GM12878 (cell line): ENCODE data around the gene PSMA2. TPM values are rescaled to one million over a fixed set of nuclear protein-coding genes. Genes with fewer than 3 reads are reported as not detected.
A peak's percentile ranks its signal among the peaks of the same experiment; 100 is the strongest.

Experiments used
- CBX3 ChIP-seq: fragments of 200-600 bp; sonication (generic); IDR thresholded peaks from 2 replicates; pipeline ENCODE4 v1.6.1; 2016; ENCODE audit warnings: low read depth, borderline replicate concordance
- CBX5 ChIP-seq: sonication (generic); IDR thresholded peaks from 2 replicates; pipeline ENCODE4 v1.6.1; 2016; ENCODE audit warnings: low read depth, moderate library complexity, mild to moderate bottlenecking, inconsistent platforms
- CHD1 ChIP-seq: IDR thresholded peaks from 2 replicates; pipeline ENCODE4 v1.6.1; 2012; ENCODE audit warnings: low read depth, low read length, improper control_type of control experiment
- CHD2 ChIP-seq: IDR thresholded peaks from 2 replicates; pipeline ENCODE4 v1.6.1; 2011; ENCODE audit warnings: low read depth, low read length, improper control_type of control experiment, borderline replicate concordance
- FOXK2 ChIP-seq: fragments of 450-650 bp; IDR thresholded peaks from 2 replicates; pipeline ENCODE4 v1.6.1; 2017; ENCODE audit warnings: mild to moderate bottlenecking, moderate library complexity
- HCFC1 ChIP-seq: fragments of 150-350 bp; IDR thresholded peaks from 2 replicates; pipeline ENCODE4 v1.6.1; 2014; ENCODE audit warnings: low read length
- IKZF2 ChIP-seq, 2 experiments: fragments of 450-650 bp; IDR thresholded peaks; 2 replicates each; pipeline ENCODE4 v1.6.1; 2017; ENCODE audit warnings: mild to moderate bottlenecking in 2 of 2, moderate library complexity in 2 of 2
- IRF4 ChIP-seq: IDR thresholded peaks from 2 replicates; pipeline ENCODE4 v1.6.1; 2011; ENCODE audit warnings: low read depth, low read length
- KDM1A ChIP-seq: fragments of 200-600 bp; sonication (generic); IDR thresholded peaks from 2 replicates; pipeline ENCODE4 v1.6.1; 2016; ENCODE audit warnings: borderline replicate concordance
- MEF2A ChIP-seq: IDR thresholded peaks from 2 replicates; pipeline ENCODE4 v1.6.1; 2011; ENCODE audit warnings: low read depth, mild to moderate bottlenecking, low read length, moderate library complexity; ENCODE audit not compliant: insufficient read depth
- MTA2 ChIP-seq: fragments of 450-650 bp; IDR thresholded peaks from 2 replicates; pipeline ENCODE4 v1.6.1; 2016; ENCODE audit warnings: low read depth, mild to moderate bottlenecking, moderate library complexity
- PML ChIP-seq: IDR thresholded peaks from 2 replicates; pipeline ENCODE4 v1.6.1; 2012; ENCODE audit warnings: low read length, inconsistent platforms
- RCOR1 ChIP-seq: conservative IDR thresholded peaks from 2 replicates; pipeline ENCODE4 v1.6.1; 2012; ENCODE audit warnings: low read depth, low read length, improper control_type of control experiment
- RUNX3 ChIP-seq: IDR thresholded peaks from 2 replicates; pipeline ENCODE4 v1.6.1; 2012; ENCODE audit warnings: low read length, inconsistent platforms
- TBL1XR1 ChIP-seq: IDR thresholded peaks from 2 replicates; pipeline ENCODE4 v1.6.1; 2012; ENCODE audit warnings: low read depth, low read length, improper control_type of control experiment
- TCF12 ChIP-seq: IDR thresholded peaks from 2 replicates; pipeline ENCODE4 v1.6.1; 2011; ENCODE audit warnings: low read depth, mild to moderate bottlenecking, low read length
- ZNF207 ChIP-seq: fragments of 450-650 bp; IDR thresholded peaks from 2 replicates; pipeline ENCODE4 v1.6.1; 2014; ENCODE audit warnings: antibody characterized with exemption, mild to moderate bottlenecking, borderline replicate concordance
- ZNF217 ChIP-seq: fragments of 450-650 bp; IDR thresholded peaks from 2 replicates; pipeline ENCODE4 v1.6.1; 2017; ENCODE audit warnings: antibody characterized with exemption, mild to moderate bottlenecking
- polyA plus RNA-seq, 11 experiments: library from polyadenylated mRNA; depleted of rRNA in 4 of 11; unstranded in 6 of 11; stranded (reverse) in 5 of 11; fragments of >200 nt; fragmentation: Nextera tagmentation in 4 of 11; fragmentation: Illumina TruSeq in 1 of 11; extraction: Ambion mirVana in 4 of 11; extraction: Trizol in 1 of 11; gene quantifications; 1 replicate in 1 of 11; 2 replicates in 10 of 11; pipeline versions ENCODE4 v1.2.1 to v1.2.3, GENCODE V29; 2011 to 2016; ENCODE audit warnings: inconsistent platforms in 2 of 11, missing spikeins in 2 of 11, low read depth in 1 of 11
- total RNA-seq, 4 experiments: library from RNA; depleted of rRNA in 3 of 4; stranded (reverse); fragments of >200 nt in 3 of 4; fragmentation: Illumina TruSeq in 1 of 4; extraction: Trizol in 1 of 4; gene quantifications; 2 replicates each; pipeline versions ENCODE4 v1.2.1 to v1.2.3, GENCODE V29; 2013 to 2021
- TF ChIP-seq, protein P1 (sequence below): fragments of 450-650 bp; IDR thresholded peaks from 2 replicates; pipeline ENCODE4 v1.6.1; 2017; ENCODE audit warnings: antibody characterized with exemption, mild to moderate bottlenecking, moderate library complexity
- TF ChIP-seq, protein P2 (sequence below), 3 experiments: IDR thresholded peaks in 2 of 3; conservative IDR thresholded peaks in 1 of 3; 2 replicates each; pipeline ENCODE4 v1.5.1; 2011; ENCODE audit warnings: low read depth in 3 of 3, low read length in 3 of 3, mild to moderate bottlenecking in 3 of 3, control low read depth in 2 of 3, moderate library complexity in 2 of 3, inconsistent platforms in 1 of 3, mixed read lengths in 1 of 3; ENCODE audit not compliant: control insufficient read depth in 2 of 3, insufficient read depth in 1 of 3; ENCODE audit errors: extremely low read depth in 1 of 3
- TF ChIP-seq, protein P3 (sequence below): IDR thresholded peaks from 2 replicates; pipeline ENCODE4 v1.6.1; 2012; ENCODE audit warnings: low read depth, low read length, improper control_type of control experiment
- TF ChIP-seq, protein P4 (sequence below): fragments of 150-350 bp; IDR thresholded peaks from 2 replicates; pipeline ENCODE4 v1.6.1; 2016; ENCODE audit warnings: low read depth, low read length

PSMA2 gene
- total and polyA plus RNA-seq, 10 of the 15 experiments (the other 5 are each of a cell fraction or from before 2014, with no cell fraction given), result 129 to 1,223 (median 317) TPM

DNA sequence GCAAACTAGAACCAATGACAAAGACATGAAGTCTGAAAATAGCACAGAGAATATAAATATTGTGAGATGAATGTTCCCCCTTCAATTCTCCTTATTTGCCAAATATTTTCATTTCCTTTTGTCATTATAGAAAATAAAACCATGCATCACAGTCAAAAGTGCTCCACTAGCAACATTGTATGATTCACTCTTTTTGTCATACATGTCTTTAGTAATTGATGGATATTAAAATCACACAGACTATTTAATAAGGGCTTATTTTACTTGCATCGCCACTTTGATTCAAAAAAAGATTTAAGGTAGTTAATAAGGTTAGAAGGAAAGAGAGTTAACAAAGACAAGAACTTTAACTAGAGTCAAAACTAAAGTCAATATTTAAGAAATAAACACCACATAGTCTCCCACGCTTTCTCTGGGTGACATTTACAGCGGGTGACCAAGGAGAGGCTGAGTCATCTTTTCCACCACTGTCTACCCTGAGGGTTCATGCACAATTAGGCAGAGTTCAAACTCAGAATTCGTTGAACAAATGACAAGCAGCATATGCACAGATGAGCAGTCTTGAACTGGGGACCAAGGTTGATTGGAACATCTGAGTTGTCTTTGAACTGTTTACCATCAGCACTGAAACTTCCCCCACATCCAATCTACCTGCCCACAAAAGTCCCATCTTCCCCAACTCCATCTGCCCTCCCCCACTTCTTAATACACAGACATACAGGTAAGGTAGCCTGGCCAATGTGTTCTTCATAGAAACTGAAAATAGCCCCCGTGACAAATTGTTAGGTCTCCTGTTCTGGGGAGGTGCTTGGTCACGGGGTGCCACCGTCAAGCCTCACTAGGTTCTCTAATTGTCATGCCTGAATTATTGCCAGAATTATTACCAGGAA, 62.6 kb downstream of the PSMA2 start (continued):
- TF ChIP-seq IKZF2 (IDR thresholded peaks at IDR 0.05), result peak; percentile 69 to 71; a peak in 3 of 4 replicates
- no peak for TF ChIP-seq ZNF207
- peak; percentile 68 for TF ChIP-seq MEF2A
- TF ChIP-seq CHD2, result no peak
- no peak for TF ChIP-seq CHD1
- TF ChIP-seq MTA2, result peak; percentile 88
- peak; percentile 79 for TF ChIP-seq PML
- TF ChIP-seq, protein P1, sequence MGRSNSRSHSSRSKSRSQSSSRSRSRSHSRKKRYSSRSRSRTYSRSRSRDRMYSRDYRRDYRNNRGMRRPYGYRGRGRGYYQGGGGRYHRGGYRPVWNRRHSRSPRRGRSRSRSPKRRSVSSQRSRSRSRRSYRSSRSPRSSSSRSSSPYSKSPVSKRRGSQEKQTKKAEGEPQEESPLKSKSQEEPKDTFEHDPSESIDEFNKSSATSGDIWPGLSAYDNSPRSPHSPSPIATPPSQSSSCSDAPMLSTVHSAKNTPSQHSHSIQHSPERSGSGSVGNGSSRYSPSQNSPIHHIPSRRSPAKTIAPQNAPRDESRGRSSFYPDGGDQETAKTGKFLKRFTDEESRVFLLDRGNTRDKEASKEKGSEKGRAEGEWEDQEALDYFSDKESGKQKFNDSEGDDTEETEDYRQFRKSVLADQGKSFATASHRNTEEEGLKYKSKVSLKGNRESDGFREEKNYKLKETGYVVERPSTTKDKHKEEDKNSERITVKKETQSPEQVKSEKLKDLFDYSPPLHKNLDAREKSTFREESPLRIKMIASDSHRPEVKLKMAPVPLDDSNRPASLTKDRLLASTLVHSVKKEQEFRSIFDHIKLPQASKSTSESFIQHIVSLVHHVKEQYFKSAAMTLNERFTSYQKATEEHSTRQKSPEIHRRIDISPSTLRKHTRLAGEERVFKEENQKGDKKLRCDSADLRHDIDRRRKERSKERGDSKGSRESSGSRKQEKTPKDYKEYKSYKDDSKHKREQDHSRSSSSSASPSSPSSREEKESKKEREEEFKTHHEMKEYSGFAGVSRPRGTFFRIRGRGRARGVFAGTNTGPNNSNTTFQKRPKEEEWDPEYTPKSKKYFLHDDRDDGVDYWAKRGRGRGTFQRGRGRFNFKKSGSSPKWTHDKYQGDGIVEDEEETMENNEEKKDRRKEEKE, result no peak
- 0 out of 2 replicates have a peak, but pooled peaks have one; percentile 49 for TF ChIP-seq ZNF217
- TF ChIP-seq, protein P2, sequence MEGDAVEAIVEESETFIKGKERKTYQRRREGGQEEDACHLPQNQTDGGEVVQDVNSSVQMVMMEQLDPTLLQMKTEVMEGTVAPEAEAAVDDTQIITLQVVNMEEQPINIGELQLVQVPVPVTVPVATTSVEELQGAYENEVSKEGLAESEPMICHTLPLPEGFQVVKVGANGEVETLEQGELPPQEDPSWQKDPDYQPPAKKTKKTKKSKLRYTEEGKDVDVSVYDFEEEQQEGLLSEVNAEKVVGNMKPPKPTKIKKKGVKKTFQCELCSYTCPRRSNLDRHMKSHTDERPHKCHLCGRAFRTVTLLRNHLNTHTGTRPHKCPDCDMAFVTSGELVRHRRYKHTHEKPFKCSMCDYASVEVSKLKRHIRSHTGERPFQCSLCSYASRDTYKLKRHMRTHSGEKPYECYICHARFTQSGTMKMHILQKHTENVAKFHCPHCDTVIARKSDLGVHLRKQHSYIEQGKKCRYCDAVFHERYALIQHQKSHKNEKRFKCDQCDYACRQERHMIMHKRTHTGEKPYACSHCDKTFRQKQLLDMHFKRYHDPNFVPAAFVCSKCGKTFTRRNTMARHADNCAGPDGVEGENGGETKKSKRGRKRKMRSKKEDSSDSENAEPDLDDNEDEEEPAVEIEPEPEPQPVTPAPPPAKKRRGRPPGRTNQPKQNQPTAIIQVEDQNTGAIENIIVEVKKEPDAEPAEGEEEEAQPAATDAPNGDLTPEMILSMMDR (IDR thresholded peaks at IDR 0.05 in 2 of 3, conservative IDR thresholded peaks at IDR 0.05 in 1 of 3; ENCODE audit: control insufficient read depth in 2 of 3, extremely low read depth in 1 of 3, insufficient read depth in 1 of 3, low read depth in 3 of 3, low read length in 3 of 3), result no peak
- no peak for TF ChIP-seq HCFC1
- TF ChIP-seq, protein P3, sequence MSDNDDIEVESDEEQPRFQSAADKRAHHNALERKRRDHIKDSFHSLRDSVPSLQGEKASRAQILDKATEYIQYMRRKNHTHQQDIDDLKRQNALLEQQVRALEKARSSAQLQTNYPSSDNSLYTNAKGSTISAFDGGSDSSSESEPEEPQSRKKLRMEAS, result no peak
- TF ChIP-seq TBL1XR1, result 0 out of 2 replicates have a peak, but pooled peaks have one; percentile 34
- TF ChIP-seq KDM1A, result no peak
- no peak for TF ChIP-seq CBX3
- TF ChIP-seq, protein P4, sequence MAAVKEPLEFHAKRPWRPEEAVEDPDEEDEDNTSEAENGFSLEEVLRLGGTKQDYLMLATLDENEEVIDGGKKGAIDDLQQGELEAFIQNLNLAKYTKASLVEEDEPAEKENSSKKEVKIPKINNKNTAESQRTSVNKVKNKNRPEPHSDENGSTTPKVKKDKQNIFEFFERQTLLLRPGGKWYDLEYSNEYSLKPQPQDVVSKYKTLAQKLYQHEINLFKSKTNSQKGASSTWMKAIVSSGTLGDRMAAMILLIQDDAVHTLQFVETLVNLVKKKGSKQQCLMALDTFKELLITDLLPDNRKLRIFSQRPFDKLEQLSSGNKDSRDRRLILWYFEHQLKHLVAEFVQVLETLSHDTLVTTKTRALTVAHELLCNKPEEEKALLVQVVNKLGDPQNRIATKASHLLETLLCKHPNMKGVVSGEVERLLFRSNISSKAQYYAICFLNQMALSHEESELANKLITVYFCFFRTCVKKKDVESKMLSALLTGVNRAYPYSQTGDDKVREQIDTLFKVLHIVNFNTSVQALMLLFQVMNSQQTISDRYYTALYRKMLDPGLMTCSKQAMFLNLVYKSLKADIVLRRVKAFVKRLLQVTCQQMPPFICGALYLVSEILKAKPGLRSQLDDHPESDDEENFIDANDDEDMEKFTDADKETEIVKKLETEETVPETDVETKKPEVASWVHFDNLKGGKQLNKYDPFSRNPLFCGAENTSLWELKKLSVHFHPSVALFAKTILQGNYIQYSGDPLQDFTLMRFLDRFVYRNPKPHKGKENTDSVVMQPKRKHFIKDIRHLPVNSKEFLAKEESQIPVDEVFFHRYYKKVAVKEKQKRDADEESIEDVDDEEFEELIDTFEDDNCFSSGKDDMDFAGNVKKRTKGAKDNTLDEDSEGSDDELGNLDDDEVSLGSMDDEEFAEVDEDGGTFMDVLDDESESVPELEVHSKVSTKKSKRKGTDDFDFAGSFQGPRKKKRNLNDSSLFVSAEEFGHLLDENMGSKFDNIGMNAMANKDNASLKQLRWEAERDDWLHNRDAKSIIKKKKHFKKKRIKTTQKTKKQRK, result no peak
- TF ChIP-seq IRF4, result peak; percentile 88; the same call in 1 of the 2 replicates
- no peak for TF ChIP-seq RCOR1
- peak; percentile 25; the same call in 1 of the 2 replicates for TF ChIP-seq CBX5
- no peak for TF ChIP-seq TCF12
- peak; percentile 99 for TF ChIP-seq RUNX3
- no peak for TF ChIP-seq FOXK2
